K562 (cell line): ENCODE measurements around the gene PSMD1. TPM values are rescaled to one million over a fixed set of nuclear protein-coding genes. Genes with fewer than 3 reads are reported as not detected.
A peak's percentile ranks its signal among the peaks of the same experiment; 100 is the strongest.

Source experiments
- ADNP ChIP-seq: fragments of 200-800 bp; sonication (Bioruptor generic); IDR thresholded peaks from 2 replicates; pipeline ENCODE4 v1.6.1; 2016; ENCODE audit warnings: missing genetic modification characterization, missing compliant biosample characterization
- ATF7 ChIP-seq: fragments of 450-650 bp; IDR thresholded peaks from 2 replicates; pipeline ENCODE4 v1.7.1; 2014; ENCODE audit warnings: mild to moderate bottlenecking, moderate library complexity
- CREM ChIP-seq: IDR thresholded peaks from 2 replicates; pipeline ENCODE4 v1.6.1; 2014; ENCODE audit warnings: antibody characterized with exemption, low read depth
- HDAC1 ChIP-seq, 2 experiments: fragments of 450-650 bp; IDR thresholded peaks; 2 replicates each; pipeline ENCODE4 v1.6.1; 2016 to 2017; ENCODE audit warnings: inconsistent platforms in 1 of 2, mild to moderate bottlenecking in 1 of 2, moderate library complexity in 1 of 2
- HEY1 ChIP-seq: fragments of 250-450 bp; sonication (Bioruptor Pico); IDR thresholded peaks from 2 replicates; pipeline ENCODE4 v1.5.0; 2020; ENCODE audit warnings: mild to moderate bottlenecking, moderate library complexity, borderline replicate concordance
- HLTF ChIP-seq: fragments of 450-650 bp; IDR thresholded peaks from 2 replicates; pipeline ENCODE4 v1.6.1; 2016
- MTA1 ChIP-seq: fragments of 450-650 bp; IDR thresholded peaks from 2 replicates; pipeline ENCODE4 v1.6.1; 2017; ENCODE audit warnings: borderline replicate concordance
- NEUROD1 ChIP-seq: fragments of 150-350 bp; IDR thresholded peaks from 2 replicates; pipeline ENCODE4 v1.6.1; 2014; ENCODE audit warnings: borderline replicate concordance, low read length, low read depth; ENCODE audit not compliant: partially characterized antibody
- POLR3A ChIP-seq: IDR thresholded peaks from 2 replicates; pipeline ENCODE4 v1.6.1; 2011; ENCODE audit warnings: borderline replicate concordance, mild to moderate bottlenecking, moderate library complexity; ENCODE audit not compliant: insufficient read length, insufficient read depth; ENCODE audit errors: extremely low read depth
- SMARCC2 ChIP-seq: fragments of 450-650 bp; IDR thresholded peaks from 2 replicates; pipeline ENCODE4 v1.6.1; 2017; ENCODE audit warnings: antibody characterized with exemption, moderate library complexity, mild to moderate bottlenecking, low read depth
- SP1 ChIP-seq: sonication (generic); formaldehyde crosslinking; IDR thresholded peaks from 2 replicates; pipeline ENCODE4 v1.8.1; 2022; ENCODE audit warnings: mild to moderate bottlenecking, missing genetic modification reagents
- TOE1 ChIP-seq, 2 experiments: fragments of 450-650 bp in 1 of 2; sonication (generic) in 1 of 2; formaldehyde crosslinking in 1 of 2; IDR thresholded peaks; 2 replicates each; pipeline versions ENCODE4 v1.7.1 to v1.8.0; 2016 to 2022; ENCODE audit warnings: borderline replicate concordance in 2 of 2, mild to moderate bottlenecking in 2 of 2, antibody characterized with exemption in 1 of 2, inconsistent platforms in 1 of 2, low read depth in 1 of 2, missing genetic modification reagents in 1 of 2, moderate library complexity in 1 of 2
- ZBTB17 ChIP-seq: fragments of 450-650 bp; formaldehyde crosslinking; IDR thresholded peaks from 2 replicates; pipeline ENCODE4 v1.4.0; 2020; ENCODE audit warnings: mild to moderate bottlenecking
- ZNF24 ChIP-seq: fragments of 450-650 bp; IDR thresholded peaks from 2 replicates; pipeline ENCODE4 v1.6.1; 2016
- polyA plus RNA-seq, 8 experiments: library from polyadenylated mRNA; depleted of rRNA in 4 of 8; stranded (reverse) in 5 of 8; unstranded in 3 of 8; fragments of >200 nt; fragmentation: Nextera tagmentation in 2 of 8; fragmentation: Illumina TruSeq in 1 of 8; extraction: Ambion mirVana in 2 of 8; extraction: Trizol in 1 of 8; gene quantifications; 2 replicates each; pipeline versions ENCODE4 v1.2.1 to v1.2.3, GENCODE V29; 2011 to 2014; ENCODE audit warnings: inconsistent platforms in 1 of 8, missing spikeins in 1 of 8
- total RNA-seq, 7 experiments: library from RNA; depleted of rRNA in 6 of 7; stranded (reverse); fragments of >200 nt in 6 of 7; fragmentation: Illumina TruSeq in 2 of 7; extraction: Trizol in 2 of 7; gene quantifications; 2 replicates each; pipeline versions ENCODE4 v1.2.1 to v1.2.3, GENCODE V29; 2011 to 2021; ENCODE audit warnings: low replicate concordance in 1 of 7
- TF ChIP-seq, protein P1 (sequence below): fragments of 250-450 bp; sonication (Bioruptor Pico); IDR thresholded peaks from 2 replicates; pipeline ENCODE4 v1.4.0; 2020; ENCODE audit warnings: mild to moderate bottlenecking, moderate library complexity
- TF ChIP-seq, protein P2 (sequence below): fragments of 250-450 bp; sonication (Bioruptor Pico); IDR thresholded peaks from 2 replicates; pipeline ENCODE4 v1.9.0; 2021; ENCODE audit warnings: mild to moderate bottlenecking, inconsistent platforms
- TF ChIP-seq, protein P3 (sequence below): fragments of 450-650 bp; formaldehyde crosslinking; IDR thresholded peaks from 2 replicates; pipeline ENCODE4 v1.4.0; 2022; ENCODE audit warnings: missing genetic modification characterization
- TF ChIP-seq, protein P4 (sequence below): fragments of 450-650 bp; IDR thresholded peaks from 2 replicates; pipeline ENCODE4 v1.6.1; 2016; ENCODE audit warnings: antibody characterized with exemption

Gene PSMD1
- total and polyA plus RNA-seq, 9 of the 15 experiments (the other 6 are each of a cell fraction or from before 2014, with no cell fraction given), result 100 to 257 (median 147) TPM

DNA sequence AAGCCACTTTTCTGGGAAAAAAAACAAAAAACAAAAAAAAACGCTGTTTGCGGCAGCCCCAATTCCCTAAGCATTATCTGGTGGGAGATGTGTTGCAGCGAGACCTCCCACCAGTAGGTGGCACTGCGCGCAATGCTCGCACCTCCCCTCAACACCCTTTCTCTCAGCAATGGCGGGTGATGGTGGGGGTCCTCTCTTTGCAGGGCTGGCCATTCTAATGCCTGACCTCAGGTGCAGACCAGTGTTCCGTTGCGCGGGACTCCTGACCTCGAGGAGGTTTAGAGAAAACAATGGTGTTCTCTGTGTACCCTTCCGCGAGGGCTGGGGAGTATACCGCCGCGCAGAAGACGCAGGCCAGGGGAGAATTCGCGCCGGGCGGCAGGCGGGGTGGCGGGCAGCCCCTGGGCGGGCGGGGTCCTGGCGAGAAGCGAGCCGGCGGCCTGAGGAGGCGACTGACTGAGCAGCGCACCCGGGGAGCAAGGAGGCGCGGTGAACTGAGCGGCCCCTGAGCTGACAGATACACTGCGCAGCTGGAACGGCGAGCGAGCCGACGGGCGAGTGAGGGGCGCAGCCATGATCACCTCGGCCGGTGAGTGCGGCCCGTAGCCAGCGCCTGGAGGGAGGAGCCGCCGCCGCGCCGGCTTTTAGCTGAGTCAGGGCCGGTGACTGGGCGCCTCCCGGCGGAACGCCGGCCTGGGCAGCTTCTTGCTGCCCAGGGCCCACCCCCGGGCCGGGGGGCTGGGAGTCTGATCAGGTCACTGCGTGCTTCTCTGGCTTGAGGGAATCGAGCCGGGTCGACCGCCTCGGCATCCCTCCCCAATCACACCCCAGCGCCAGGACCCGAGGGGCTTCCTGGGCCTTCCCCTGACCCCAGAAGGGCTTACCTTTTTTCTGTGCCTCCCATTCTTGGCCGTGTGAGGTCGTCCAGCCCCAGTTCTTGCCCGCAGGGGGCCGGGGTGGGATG, at the start of gene PSMD1 (continued):
- TF ChIP-seq, protein P1, sequence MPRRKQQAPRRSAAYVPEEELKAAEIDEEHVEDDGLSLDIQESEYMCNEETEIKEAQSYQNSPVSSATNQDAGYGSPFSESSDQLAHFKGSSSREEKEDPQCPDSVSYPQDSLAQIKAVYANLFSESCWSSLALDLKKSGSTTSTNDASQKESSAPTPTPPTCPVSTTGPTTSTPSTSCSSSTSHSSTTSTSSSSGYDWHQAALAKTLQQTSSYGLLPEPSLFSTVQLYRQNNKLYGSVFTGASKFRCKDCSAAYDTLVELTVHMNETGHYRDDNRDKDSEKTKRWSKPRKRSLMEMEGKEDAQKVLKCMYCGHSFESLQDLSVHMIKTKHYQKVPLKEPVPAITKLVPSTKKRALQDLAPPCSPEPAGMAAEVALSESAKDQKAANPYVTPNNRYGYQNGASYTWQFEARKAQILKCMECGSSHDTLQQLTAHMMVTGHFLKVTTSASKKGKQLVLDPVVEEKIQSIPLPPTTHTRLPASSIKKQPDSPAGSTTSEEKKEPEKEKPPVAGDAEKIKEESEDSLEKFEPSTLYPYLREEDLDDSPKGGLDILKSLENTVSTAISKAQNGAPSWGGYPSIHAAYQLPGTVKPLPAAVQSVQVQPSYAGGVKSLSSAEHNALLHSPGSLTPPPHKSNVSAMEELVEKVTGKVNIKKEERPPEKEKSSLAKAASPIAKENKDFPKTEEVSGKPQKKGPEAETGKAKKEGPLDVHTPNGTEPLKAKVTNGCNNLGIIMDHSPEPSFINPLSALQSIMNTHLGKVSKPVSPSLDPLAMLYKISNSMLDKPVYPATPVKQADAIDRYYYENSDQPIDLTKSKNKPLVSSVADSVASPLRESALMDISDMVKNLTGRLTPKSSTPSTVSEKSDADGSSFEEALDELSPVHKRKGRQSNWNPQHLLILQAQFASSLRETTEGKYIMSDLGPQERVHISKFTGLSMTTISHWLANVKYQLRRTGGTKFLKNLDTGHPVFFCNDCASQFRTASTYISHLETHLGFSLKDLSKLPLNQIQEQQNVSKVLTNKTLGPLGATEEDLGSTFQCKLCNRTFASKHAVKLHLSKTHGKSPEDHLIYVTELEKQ (CRISPR knock-in tag), result no peak
- peak; percentile 75; the same call in 1 of the 2 replicates for TF ChIP-seq SP1
- no peak; a peak in 1 of 4 replicates for TF ChIP-seq HDAC1 (IDR thresholded peaks at IDR 0.05)
- TF ChIP-seq HEY1, result no peak
- peak; percentile 80; the same call in 1 of the 2 replicates for TF ChIP-seq MTA1
- TF ChIP-seq TOE1 (IDR thresholded peaks at IDR 0.05; ENCODE audit: borderline replicate concordance), result peak; percentile 92
- TF ChIP-seq TOE1 (CRISPR knock-in tag; IDR thresholded peaks at IDR 0.05; ENCODE audit: borderline replicate concordance, low read depth), result no peak
- no peak for TF ChIP-seq ZNF24
- no peak for TF ChIP-seq ZBTB17
- TF ChIP-seq ATF7, result 0 out of 2 replicates have a peak, but pooled peaks have one; percentile 32
- peak; percentile 46 for TF ChIP-seq NEUROD1
- TF ChIP-seq, protein P2, sequence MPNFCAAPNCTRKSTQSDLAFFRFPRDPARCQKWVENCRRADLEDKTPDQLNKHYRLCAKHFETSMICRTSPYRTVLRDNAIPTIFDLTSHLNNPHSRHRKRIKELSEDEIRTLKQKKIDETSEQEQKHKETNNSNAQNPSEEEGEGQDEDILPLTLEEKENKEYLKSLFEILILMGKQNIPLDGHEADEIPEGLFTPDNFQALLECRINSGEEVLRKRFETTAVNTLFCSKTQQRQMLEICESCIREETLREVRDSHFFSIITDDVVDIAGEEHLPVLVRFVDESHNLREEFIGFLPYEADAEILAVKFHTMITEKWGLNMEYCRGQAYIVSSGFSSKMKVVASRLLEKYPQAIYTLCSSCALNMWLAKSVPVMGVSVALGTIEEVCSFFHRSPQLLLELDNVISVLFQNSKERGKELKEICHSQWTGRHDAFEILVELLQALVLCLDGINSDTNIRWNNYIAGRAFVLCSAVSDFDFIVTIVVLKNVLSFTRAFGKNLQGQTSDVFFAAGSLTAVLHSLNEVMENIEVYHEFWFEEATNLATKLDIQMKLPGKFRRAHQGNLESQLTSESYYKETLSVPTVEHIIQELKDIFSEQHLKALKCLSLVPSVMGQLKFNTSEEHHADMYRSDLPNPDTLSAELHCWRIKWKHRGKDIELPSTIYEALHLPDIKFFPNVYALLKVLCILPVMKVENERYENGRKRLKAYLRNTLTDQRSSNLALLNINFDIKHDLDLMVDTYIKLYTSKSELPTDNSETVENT (CRISPR knock-in tag), result peak; percentile 97
- peak; percentile 76 for TF ChIP-seq CREM
- TF ChIP-seq, protein P3, sequence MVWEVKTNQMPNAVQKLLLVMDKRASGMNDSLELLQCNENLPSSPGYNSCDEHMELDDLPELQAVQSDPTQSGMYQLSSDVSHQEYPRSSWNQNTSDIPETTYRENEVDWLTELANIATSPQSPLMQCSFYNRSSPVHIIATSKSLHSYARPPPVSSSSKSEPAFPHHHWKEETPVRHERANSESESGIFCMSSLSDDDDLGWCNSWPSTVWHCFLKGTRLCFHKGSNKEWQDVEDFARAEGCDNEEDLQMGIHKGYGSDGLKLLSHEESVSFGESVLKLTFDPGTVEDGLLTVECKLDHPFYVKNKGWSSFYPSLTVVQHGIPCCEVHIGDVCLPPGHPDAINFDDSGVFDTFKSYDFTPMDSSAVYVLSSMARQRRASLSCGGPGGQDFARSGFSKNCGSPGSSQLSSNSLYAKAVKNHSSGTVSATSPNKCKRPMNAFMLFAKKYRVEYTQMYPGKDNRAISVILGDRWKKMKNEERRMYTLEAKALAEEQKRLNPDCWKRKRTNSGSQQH (CRISPR knock-in tag), result no peak
- TF ChIP-seq POLR3A, result no peak
- no peak for TF ChIP-seq SMARCC2
- no peak for TF ChIP-seq ADNP (tag)
- TF ChIP-seq, protein P4, sequence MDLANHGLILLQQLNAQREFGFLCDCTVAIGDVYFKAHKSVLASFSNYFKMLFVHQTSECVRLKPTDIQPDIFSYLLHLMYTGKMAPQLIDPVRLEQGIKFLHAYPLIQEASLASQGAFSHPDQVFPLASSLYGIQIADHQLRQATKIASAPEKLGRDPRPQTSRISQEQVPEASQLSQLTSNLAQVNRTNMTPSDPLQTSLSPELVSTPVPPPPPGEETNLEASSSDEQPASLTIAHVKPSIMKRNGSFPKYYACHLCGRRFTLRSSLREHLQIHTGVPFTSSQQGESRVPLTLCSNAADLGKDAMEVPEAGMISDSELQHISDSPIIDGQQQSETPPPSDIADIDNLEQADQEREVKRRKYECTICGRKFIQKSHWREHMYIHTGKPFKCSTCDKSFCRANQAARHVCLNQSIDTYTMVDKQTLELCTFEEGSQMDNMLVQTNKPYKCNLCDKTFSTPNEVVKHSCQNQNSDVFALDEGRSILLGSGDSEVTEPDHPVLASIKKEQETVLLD, result no peak
- no peak for TF ChIP-seq HLTF
